Uterus (tissue), 2 donors: ENCODE results near the gene TMEM117.

Source experiments
- CTCF ChIP-seq, 4 experiments: fragments of 200-600 bp in 2 of 4; fragments of 450-650 bp in 2 of 4; sonication (generic) in 2 of 4; IDR thresholded peaks; one replicate each; pipeline ENCODE4 v1.5.1; 2016 to 2019; ENCODE audit warnings: antibody characterized with exemption in 4 of 4, mild to moderate bottlenecking in 2 of 4, moderate library complexity in 1 of 4
- POLR2A ChIP-seq, 2 donors: fragments of 450-650 bp; IDR thresholded peaks; one replicate each; pipeline ENCODE4 v1.6.1; 2016; ENCODE audit warnings: antibody characterized with exemption in 2 of 2, mild to moderate bottlenecking in 1 of 2, moderate library complexity in 1 of 2

- TF ChIP-seq CTCF (IDR thresholded peaks at IDR 0.05) (no peak), POLR2A (IDR thresholded peaks at IDR 0.05) (no peak)
Observed at GRCh38 chr12:44381341-44381740, 545.5 kb downstream of the TMEM117 start.
